ENCODE results near the gene MIOS. TPM values are rescaled to one million over a fixed set of nuclear protein-coding genes. Genes with fewer than 3 reads are reported as not detected.

The MIOS gene
- 30.9 and 46.6 TPM in 2 replicates for total RNA-seq (ENCODE audit: low replicate concordance)

DNA sequence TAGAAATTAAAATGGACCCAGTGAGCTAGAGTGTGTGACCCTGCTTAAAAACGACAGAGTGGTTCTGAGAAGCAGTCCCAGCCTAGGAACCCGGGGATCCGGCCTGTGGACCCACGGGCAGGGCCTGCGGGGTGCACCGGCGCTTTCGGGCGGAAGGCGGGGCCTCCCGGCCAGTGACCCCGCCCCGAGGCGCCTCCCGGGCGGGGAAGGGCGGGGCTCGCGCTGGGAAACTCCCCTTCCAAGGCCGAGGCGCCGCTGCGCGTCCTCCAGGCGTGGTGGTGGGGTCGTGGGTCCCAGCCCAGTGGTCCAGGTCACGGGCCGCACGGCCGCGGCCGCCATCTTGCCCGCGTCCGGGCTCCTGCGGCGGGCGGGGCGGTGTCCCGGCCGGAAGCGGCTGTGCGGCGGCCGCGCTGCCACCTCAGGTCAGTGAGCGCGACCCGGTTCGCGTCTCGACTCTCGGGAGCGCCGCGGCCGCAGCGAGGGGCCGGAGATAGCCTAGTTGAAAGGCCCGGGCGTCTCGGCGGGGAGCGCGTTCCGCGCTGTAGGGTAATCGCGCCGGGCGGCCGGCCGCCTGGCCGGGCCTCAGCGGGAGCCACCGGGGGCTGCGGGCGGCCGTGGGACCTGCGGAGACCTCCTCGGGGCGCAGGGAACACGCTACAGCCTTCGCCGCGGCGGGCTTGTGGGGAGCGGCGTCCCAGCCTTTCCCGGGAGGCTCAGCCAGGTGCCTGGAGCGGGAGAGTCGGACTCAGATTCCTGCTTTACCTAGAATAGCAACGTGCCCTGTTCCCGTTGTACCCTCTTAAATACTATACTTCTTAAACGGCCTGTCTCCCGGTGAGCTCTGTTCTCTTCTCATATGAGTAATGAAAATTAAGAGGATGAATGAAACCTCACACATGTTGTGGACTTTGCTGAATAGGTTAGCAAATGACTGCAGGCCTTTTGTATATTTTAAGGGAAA, at the start of gene MIOS:
Gene MIOS, plus strand, starts transcription at position 234 of the 961 bp plus-strand sequence. CDS start 5,592 bp downstream, outside the sequence.
- H3K4me3 ChIP-seq (ENCODE audit: low read depth, low read length), result peak within 1 kb of the TSS; percentile 77
- no peak for TF ChIP-seq CTCF (IDR thresholded peaks at IDR 0.05; ENCODE audit: insufficient read depth, low read length)
- peak; percentile 68 for DNase-seq (ENCODE audit: low read depth)

DNA sequence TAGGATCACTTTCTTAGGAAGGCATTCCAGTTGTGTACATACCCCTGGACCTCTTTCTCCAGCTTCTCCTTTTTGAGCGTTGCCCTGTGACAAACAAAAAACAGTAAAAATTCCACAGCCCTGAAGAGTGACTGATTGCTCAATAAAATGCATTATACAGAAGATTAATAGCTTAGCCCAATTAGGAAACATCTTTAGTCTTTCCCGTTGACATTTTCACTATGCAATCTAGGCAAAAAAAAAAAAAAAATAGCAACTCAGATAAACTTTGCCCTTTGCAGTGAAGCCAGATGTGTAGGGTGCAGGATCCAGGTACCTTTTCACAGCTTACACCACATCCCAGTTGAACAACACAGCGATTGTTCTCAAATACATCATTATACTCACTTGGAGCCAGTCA, 48.9 kb upstream of the MIOS start:
- TF ChIP-seq CTCF (IDR thresholded peaks at IDR 0.05; ENCODE audit: insufficient read depth, low read length), result no peak
- no peak overlapping the region for H3K4me3 ChIP-seq (ENCODE audit: low read depth, low read length)
- DNase-seq (ENCODE audit: low read depth), result peak; percentile 24

GRCh38 chr7:7519056-7519455, 47.6 kb upstream of the MIOS start:
- H3K4me3 ChIP-seq (ENCODE audit: low read depth, low read length), result no peak overlapping the region
- TF ChIP-seq CTCF (IDR thresholded peaks at IDR 0.05; ENCODE audit: insufficient read depth, low read length), result no peak
- DNase-seq (ENCODE audit: low read depth), result no peak

DNA sequence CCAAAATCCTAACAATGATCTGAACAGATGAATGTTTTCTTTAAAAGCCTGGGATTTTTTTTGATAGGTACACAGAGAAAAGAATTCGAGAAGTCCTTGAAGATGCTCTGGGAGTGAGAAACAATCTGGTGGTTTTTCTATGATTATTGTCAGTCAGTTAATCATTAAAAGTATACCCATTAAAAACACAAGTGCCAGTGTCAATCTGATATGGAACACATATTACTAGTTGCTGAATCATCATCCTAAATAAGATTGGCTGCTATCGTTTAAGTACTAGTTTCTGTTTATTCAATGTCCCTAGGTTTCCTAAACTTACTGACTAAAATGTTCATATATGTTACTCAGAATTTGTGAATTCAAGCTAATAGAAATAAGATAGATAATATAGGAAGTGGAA, 47.2 kb upstream of the MIOS start:
- no peak overlapping the region for H3K4me3 ChIP-seq (ENCODE audit: low read depth, low read length)
- TF ChIP-seq CTCF (IDR thresholded peaks at IDR 0.05; ENCODE audit: insufficient read depth, low read length), result no peak
- no peak for DNase-seq (ENCODE audit: low read depth)

DNA sequence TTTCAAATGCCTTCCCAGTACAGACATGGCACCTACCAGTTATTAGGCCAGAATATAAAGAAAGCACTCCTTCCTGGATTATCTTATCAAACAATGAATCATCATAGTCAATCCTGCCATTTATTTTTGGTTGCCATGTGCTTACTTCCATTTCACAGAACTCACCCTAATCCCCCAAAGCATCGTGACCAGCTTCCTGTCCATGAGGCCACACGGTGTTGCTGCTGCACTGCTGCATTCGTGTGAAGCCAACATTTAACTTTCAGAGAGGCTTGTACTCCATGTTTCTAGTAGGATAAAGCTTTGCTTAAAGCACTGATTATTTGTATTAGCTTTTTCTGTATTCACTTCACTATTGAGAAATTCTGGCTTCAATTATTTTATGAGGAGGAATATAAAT, 45.4 kb upstream of the MIOS start:
- no peak for DNase-seq (ENCODE audit: low read depth)
- TF ChIP-seq CTCF (IDR thresholded peaks at IDR 0.05; ENCODE audit: insufficient read depth, low read length), result no peak
- no peak overlapping the region for H3K4me3 ChIP-seq (ENCODE audit: low read depth, low read length)

GRCh38 chr7:7522421-7522820, 44.3 kb upstream of the MIOS start:
- H3K4me3 ChIP-seq (ENCODE audit: low read depth, low read length), result no peak overlapping the region
- no peak for TF ChIP-seq CTCF (IDR thresholded peaks at IDR 0.05; ENCODE audit: insufficient read depth, low read length)
- no peak for DNase-seq (ENCODE audit: low read depth)
